Activated CD4-positive, alpha-beta T cell treated with anti-CD3 and anti-CD28 coated beads, Interleukin-2, amount 50 U/mL, for 24 hours (primary cell): ENCODE results near the gene HDAC1.
A peak's percentile ranks its signal among the peaks of the same experiment; 100 is the strongest.
"Not testable (repeated sequence)": the region's sequence is repeated elsewhere in the genome, so short reads cannot be mapped to it uniquely, and the experiment has no call there.

ENCODE experiments used
- DNase-seq, 2 donors: peaks; one replicate each; pipeline ENCODE4 v3.0.0-alpha.2; 2020; ENCODE audit warnings: low read depth in 1 of 2, low spot score in 1 of 2

The HDAC1 gene

DNA sequence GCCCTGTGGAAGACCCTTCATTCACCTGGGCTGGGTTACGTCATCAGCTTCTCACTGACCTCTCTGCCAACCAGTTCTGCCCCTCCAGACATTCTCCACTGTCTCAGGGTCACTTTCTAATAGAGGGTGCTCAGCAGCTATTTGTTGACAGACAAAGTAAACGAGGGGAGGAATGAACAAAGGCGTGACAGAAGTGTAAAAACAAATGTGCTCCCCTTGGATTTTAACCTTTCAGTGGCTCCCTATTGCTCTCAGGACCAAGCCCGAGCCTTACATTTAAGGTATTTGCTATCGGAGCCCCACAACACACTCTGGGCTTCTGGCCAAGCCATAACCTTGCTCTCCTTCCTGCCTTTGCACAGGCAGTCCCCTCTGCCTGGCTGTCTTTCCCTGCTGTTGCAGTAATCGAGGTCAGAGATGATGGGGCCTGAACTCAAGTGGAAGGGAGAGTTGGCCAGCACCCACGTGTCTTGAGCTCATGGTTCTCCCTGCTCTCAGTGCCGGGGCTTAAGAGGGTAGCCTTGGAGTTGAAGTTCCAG is 53.5 kb downstream of the HDAC1 start:
- DNase-seq, result no peak

DNA sequence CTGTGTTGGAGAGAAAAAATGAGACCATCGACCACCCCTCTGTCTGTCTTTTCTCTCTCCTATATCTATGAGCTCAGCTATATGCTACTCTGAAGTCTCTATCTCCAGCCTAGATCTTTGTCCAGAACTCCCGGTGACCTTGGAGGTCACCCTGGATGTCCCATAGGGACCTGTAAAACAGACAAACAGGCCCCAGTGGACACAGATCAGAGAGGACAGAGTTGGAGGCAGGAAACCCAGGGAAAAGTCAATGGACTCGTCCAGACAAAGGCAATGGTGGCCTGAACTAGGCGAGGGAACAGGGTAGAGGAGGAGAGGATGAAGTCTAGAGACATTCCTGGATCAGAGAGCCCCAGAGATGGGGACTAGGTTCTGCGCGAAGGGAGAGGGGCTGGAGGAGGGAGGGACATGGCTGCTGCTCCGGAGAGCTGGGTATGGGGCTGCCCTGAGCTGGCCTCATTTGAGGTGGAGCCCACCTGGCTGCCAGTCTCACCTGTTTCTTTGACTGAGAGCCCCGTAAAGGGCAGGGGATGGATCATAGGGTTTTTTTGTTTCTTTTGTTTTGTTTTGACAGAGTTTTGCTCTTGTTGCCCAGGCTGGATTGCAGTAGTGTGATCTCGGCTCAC is 54.8 kb downstream of the HDAC1 start:
- no peak for DNase-seq

DNA sequence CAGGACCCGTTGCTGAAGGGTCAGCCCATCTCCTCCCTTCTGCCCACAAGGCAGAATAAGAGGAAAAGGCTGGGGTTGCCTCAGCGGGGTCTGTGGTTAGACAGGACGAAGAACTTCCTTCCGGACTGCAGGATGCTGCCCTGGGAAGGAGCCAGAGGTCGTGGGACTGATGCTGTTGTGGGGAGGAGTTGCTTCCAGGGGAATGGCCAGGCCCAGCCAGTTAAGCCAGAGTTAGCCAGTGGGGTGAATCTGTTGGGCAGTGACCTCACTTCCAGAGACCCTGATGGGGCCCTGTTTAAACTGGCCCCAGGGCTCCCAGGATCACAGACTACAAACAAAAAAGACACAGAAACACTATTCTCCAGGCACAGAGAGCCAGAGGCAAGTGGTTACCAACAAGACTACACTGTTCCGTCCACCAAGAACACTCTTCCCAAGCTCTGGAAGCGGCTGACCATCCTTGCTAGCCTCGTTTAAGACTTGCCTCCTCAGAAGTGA is 57.4 kb downstream of the HDAC1 start:
- DNase-seq, result no peak

DNA sequence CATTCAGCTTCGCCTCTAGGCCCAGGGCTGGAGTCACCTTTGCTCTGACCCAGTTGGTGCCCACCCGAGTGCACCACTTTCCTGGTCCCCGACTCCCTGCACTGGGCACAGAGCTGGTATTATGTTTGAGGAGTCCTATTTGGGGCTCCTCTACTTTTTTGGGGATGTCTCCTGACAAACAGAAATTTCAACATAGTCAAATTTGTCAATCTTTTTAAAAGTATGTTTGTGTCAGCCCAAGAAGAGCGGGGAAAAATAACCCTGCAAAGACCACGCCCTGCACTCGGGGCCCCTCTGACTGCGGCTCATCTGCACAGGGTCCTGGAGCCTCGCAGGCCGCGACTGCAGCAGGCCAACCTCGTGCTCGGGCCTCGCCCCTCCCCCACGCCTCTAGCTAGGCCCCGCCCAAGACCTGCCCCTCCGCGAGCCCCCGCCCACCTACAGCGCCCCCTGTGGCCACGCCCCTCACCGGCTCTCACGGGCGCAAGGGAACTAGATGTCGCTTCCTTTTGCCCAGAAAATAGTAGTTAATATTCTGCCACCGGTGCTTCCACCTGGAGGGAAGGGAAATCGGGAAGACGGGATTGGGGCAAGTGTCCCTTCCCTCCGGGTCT is 59.0 kb downstream of the HDAC1 start:
- DNase-seq, result peak in 1 of 2 donors; percentile 73

DNA sequence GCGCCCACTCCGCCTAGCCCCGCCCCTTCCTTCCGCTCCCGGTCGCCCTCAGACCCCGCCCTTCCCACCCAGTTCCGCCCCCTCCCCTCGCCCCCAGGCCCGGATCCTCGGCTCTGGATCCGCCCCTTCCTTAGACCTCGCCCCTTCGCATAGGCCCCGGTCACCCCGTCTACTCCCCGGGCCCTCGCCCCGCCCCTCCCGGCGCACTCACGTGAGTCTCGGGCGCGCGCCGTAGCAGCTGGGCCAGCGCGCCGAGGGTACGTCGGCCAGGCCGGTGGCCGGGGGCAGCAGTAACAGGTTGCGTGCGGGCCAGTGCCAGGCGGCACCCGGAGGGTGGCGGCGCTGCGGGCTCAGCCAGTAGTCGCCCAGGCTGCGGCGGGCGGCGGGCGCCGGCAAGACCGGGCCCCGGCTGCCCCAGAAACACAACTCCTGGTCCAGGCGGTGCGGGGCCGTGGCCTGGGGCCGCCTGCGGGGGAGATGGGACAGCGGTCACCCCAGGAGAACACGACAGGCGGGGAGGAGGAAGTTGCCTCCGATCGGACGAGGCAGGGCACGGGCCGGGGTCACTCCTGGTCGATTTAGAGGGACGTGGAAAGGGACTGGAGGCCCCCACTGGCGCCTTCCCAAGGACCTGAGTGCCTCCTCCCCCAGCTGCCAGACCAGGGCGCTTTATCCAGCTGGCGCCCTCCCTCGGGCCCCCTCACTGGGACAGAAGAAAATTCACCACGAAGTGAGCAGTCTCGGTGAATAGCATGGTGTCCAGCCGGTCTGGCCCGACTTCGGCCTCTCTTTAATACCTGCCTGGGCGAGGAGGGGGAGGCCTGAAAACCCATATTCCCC is 59.7 kb downstream of the HDAC1 start:
- peak; percentile 76 to 89 for DNase-seq

DNA sequence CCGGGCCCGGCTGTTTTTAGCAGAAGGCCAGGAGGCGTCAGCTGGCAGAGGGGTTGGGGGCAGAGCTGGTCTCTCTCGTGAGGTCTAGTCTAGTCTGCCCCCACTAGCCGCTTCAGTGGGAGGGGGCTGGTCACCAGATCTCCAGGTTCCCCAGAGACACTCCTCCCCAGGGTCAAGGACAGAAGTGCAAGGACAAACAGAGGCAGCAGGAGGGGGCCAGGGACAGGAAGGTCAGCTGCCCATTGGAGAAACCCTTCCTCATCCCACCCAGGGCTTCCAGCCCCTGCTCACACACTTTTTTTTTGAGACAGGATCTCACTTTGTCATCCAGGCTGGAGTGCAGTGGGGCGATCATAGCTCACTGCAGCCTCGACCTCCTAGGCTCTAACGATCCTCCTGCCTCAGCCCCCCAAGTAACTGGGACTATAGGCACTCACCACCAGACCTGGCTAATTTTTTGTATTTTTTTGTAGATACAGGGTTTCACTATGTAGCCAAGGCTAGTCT is 60.4 kb downstream of the HDAC1 start:
- no peak for DNase-seq

DNA sequence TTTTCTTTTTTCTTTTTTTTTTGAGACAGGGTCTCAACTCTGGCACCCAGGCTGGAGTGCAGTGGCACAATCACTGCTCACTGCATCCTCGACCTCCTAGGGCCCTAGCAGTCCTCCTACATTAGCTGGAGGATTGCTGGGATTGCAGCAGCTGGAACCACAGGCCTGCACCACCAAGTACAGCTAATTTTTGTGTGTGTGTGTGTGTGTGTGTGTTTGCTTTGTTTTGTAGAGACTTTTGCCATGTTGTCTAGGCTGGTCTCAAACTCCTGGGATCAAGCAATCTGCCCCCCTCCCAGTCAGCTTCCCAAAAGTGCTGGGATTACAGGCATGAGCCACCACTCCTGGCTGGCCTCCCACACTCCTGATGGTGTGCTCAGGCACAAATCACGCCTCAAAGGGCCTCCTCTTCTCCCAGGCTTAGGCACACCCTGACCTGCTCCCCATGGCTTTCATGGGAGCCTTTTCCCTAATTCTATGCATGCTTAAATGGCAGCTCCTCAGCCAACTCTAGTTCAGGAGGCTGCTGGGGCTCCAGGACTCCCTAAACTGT is 61.0 kb downstream of the HDAC1 start:
- DNase-seq, result no peak

DNA sequence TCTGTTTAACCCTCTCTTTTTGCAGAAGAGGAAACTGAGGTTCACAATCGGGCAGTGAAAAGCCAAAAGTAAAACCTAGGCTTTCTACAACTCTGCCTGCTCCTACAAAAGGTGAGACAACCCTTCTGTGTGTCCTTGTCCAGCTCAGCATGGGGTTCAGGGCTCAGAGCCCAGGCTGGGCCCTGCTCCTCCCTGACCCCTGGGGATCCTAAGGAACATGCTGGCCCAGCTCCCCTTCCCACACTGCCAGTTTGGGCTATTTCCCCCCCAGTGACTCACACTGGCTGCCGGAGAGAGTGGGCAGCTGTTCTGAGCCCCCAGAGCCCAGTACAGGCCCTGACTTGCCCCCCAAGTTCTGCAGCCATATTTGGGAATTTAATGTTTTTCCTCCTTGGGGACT is 61.5 kb downstream of the HDAC1 start:
- no peak for DNase-seq

DNA sequence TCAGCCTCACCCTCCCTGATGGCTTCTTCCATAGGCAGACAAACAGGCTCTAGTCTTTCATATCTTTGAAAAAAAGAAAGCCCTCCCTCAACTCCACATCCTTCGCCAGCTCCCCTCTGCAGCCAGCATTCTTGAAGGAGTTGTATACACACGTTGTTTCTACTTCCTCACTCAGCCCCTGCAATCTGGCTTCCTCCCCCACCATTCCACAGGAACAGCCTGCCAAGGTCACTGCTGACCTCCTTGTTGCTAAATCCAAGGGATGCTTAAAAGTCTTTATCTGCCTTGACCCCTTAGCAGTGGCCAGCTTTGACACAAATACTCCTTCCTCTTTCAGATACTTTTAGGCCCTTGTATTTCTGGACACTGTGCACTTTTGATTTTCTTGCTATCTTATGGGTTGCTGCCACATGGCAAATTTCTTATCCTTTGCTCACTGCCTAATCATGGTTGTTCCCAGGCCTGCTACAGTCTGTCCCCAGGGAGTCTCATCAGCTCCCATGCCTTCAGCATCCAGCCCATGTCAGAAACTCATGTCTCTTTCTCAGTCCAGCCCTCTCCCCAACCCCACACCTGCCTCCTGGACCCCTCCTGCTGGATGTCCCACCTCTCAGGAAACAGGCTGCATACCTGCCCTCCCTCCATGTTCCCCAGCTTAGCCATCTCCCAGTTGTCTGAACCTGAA is 62.1 kb downstream of the HDAC1 start:
- DNase-seq, result no peak

DNA sequence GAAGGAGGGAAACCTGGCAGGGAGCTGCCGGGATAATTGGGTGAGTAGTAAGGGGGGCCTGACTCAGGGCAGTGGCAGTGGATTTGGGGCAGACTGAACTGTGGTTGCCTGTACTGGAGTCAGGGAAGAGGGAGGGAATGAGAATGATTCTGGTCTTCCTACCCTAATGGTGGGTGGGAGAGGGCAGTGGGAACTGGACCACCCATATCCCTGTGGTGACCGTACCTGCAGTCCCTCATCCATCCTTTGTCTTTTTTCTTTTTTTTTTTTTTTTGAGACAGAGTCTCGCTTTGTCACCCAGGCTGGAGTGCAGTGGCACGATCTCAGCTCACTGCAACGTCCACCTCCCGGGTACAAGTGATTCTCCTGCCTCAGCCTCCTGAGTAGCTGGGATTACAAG is 63.9 kb downstream of the HDAC1 start:
- DNase-seq, result not testable (repeated sequence)

DNA sequence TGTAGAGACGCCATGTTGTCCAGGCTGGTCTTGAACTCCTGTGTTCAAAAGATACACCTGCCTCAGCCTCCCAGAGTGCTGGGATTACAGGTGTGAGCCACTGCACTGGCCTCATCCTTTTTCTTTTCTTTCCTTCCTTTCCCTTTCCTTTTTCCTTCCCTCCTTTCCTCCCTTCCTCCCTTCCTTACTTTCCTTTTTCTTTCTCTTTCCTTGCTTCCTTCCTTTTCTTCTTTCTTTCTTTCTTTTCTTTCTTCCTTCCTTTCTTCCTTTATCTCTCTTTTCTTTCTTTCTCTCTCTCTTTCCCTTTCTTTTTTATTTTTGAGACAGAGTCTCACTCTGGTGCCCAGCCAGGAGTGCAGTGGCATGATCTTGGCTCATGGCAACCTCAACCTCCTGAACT is 64.6 kb downstream of the HDAC1 start:
- no peak for DNase-seq

DNA sequence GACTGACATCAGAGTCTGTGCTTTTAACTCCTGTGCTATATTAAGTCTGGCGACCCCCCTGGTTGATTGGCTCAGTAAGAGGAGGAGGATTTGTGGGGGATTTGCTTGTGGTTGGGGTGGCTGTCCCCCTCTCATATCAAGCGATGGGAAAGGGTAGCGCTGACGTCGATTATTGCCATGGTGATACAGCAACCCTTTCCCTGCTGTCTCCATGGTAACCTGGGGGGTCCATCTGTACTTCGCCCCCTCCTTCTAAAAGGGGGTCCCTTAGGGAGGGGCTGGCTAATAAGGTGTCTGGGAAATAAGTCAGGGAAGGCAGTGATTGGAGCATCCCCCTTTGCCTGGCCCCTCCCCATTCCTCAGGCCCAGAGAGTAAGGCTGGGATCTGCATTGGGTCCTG is 65.7 kb downstream of the HDAC1 start:
- DNase-seq, result no peak

DNA sequence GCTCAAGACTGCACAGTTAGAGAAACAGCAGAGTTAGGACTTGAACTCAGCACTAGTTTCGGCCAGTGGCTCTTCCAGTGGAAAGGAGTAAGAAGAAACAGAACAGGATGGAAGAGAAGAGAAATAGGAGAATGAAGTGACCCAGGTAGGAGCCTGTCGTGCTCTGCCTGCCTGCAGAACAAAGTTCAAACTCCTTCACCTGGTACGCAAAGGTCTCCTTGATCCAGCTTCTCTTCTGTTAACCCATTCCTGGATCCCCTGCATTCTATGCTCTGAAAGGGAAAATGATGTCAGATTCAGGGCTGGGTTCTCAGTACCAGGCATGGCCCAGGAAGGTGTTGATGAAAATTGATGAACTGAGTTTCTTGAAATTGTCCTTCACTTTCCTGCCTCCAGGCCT is 66.6 kb downstream of the HDAC1 start:
- DNase-seq, result no peak

DNA sequence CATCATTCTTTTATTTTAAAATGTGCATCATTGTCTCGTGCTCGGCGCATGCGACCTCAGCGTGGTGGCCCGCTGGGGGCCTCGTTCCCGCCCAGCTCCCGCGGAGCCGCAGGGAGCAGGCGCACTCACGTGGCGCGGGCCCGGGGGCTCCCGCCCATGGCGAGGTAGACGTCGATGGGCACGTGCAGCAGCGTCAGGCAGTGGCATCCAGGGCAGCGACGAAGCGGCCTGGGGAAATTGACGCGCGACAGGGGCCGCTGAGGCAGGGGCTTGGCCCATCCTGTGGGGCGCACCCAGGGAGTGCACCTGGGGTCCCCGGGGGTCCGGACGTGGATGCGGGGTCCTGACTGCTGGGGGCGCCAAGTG is 69.4 kb downstream of the HDAC1 start:
- DNase-seq, result no peak

DNA sequence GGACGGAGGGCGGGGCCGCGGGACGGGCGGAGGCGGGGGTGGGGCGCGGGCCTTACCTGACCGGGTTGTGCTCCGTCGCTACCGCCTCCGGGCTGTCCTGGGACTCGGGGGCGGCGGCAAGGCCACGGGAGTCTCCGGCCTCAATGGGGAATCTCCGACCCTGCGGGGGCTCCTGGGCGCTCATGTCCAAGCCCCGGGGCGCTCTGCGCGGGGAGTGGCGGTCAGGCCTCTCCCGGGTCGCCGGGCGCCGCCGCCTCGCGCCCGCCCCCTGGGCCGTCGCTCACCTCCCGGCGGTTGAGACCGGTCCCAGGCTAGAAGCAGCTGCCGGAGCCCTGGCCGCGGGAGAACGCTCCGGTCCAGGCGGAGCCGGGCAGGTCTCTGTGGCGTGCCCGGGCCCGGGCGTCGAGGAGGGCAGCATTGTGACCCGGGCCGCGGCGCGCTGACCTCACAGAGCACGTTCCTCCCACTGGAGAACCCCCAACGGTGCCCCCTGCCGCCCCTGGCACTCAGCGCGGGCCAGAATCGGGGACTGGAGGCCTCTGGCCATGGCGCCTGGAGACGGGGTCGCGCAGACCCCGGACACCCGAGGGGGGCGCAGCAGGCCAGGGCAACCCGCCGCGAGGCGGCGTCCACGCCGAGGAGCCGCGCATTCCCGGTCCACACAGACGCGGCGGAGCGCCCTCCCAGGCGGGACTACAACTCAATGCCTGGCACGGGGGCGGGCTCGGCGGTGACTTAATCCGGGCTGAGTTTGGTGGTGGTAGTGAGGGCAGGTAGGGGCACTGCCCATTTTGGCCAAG is 70.0 kb downstream of the HDAC1 start:
- no peak for DNase-seq

DNA sequence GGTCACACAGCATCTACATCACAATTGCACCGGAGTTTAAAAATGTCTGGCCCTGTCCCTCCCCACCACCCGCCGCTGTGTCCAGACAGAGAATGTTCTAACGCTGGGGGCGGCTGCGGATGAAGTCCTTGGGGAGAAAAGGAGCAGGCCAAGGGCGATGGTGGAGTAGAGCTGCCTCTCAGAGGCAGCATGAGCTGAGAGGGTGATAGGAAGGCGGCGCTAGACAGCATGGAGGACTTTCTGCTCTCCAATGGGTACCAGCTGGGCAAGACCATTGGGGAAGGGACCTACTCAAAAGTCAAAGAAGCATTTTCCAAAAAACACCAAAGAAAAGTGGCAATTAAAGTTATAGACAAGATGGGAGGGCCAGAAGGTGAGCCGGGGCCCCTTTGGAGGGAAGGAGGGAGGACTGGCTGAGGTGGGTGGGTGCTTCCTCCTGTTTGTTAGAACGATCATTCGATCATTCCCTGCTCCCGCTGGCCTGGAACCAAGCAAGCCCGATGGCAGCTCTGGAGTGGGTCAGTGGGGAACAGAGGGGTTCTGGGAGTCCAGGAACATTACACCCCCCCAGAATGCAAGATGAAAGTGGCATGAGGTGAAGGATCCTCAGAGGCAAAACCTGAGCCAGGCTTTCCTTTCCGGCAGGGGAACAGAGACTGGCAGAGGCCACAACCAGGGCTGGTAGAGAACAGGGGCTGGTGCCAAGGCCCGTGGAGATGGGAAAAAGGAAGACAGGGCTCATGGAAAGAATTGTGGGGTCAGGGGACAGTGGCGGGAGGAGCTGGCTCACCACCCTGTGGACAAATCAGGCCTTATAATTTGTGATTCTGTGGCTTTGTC is 70.8 kb downstream of the HDAC1 start, which contains the start of the genes FAM229A and TSSK3:
Gene FAM229A (minus strand): TSS at position 12 of the 840 bp plus-strand sequence. CDS start 394 bp downstream, outside the sequence.
Gene TSSK3 (plus strand): TSS at position 66 of the 840 bp plus-strand sequence. CDS start 163 bp downstream, at position 229.
- DNase-seq, result no peak

DNA sequence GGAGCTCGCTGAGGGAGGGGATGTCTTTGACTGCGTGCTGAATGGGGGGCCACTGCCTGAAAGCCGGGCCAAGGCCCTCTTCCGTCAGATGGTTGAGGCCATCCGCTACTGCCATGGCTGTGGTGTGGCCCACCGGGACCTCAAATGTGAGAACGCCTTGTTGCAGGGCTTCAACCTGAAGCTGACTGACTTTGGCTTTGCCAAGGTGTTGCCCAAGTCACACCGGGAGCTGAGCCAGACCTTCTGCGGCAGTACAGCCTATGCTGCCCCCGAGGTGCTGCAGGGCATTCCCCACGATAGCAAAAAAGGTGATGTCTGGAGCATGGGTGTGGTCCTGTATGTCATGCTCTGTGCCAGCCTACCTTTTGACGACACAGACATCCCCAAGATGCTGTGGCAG is 71.8 kb downstream of the HDAC1 start:
- no peak for DNase-seq

DNA sequence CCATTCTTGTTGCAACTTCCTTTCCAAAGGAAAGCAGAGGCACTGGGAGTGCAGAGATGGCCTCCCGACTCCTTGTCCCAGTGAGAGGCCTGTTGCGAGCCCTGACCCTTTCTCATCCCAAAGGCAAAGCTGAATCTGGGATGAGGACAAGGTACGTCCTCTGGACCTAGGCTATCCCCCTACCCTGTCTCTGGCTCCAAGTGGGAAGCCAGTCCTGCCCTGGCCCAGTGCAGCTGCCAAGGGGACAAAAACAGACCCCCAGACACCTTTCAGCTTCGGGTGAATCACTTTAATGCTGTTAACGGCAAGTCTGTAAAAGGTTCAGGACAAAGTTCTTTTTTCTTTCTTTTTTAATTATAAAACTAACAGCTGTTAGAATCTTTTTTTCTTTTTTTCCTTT is 73.0 kb downstream of the HDAC1 start:
- DNase-seq, result no peak

DNA sequence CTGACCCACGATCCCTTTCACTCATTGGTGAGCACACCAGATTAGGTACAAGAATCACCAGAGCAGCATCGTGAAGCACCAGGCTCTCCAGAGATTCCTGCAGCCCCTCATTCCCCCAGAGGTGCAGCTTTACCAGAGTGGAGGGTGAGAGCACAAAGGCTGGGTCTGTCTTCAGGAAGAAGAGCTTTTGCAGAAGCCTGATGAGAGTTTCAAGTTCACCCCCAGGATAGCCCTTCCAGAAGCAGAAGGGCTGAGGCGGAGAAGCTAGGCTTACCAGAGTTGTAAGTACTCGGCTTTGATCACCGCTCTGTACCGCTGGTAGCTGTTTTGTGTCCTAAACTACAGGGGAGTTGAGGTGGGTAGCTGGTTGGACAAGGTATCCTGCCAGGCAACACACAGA is 73.6 kb downstream of the HDAC1 start:
- DNase-seq, result no peak
